Measurements from ENCODE around the gene PPP1R14B. TPM values are rescaled to one million over a fixed set of nuclear protein-coding genes. Genes with fewer than 3 reads are reported as not detected.

The PPP1R14B gene
- polyA plus RNA-seq, 3 donors: 11.7 to 40.7 (median 34.2) TPM

DNA sequence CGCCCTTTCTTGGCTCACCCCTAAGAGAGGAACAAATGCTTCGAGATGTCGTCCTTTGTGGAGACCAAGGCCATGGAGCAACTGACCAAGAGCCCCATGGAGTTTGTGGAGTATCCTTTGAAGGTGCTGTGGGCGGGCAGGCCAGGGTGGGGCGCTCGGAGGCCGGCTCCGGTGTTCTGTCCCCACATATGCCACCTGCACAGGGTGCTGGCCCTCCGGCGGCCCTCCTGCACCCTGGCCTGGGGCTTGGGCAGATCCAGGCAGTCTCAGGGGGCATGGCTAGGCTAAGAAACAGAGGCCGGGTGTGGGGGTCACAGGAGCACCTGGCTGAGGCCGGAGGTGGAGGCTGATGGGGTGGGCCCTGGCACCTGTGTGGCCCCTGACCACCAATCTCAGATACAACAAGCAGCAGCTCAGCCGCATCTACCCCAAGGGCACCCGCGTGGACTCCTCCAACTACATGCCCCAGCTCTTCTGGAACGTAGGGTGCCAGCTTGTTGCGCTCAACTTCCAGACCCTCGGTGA, 14.9 kb upstream of the PPP1R14B start:
- no peak for TF ChIP-seq CTCF (IDR thresholded peaks at IDR 0.05)
- Histone ChIP-seq H3K27me3 (ENCODE audit: control insufficient read depth in 2 of 2, insufficient read depth in 2 of 2, low read length in 2 of 2) (no peaks in the 10 kb centered on the region), H3K27ac (ENCODE audit: low read depth in 1 of 2, low read length in 2 of 2) (no peak overlapping the region), H3K9ac (ENCODE audit: insufficient read depth, low read length, poor library complexity, severe bottlenecking) (no peak overlapping the region), H3K4me1 (ENCODE audit: control insufficient read depth in 1 of 2, insufficient read depth in 2 of 2, low read length in 2 of 2) (no peaks in the 10 kb centered on the region), H3K4me2 (replicated peaks; ENCODE audit: extremely low read depth, low read length, poor library complexity, severe bottlenecking) (no peak overlapping the region), H3K36me3 (replicated peaks in 1 of 2; ENCODE audit: control insufficient read depth in 1 of 2, insufficient read depth in 2 of 2, low read length in 2 of 2) (peaks cover 90 to 95% of the 10 kb centered on the region in 2 donors), H2AFZ (ENCODE audit: insufficient read depth, low read depth, low read length, poor library complexity, severe bottlenecking) (no peak overlapping the region), H3K9me3 (replicated peaks in 1 of 2; ENCODE audit: control insufficient read depth in 1 of 2, insufficient read depth in 1 of 2, low read length in 2 of 2) (no peaks in the 10 kb centered on the region), H4K20me1 (ENCODE audit: insufficient read depth, low read length) (peaks cover 7% of the 10 kb centered on the region), H3K79me2 (ENCODE audit: insufficient read depth, low read length) (no peaks in the 10 kb centered on the region), H3K4me3 (replicated peaks in 1 of 3; ENCODE audit: low read depth in 2 of 3, low read length in 3 of 3) (no peak overlapping the region)
- Mint-ChIP-seq H3K4me3 (no peak overlapping the region), H3K36me3 (peaks cover 66 to 89% of the 10 kb centered on the region in 2 donors), H3K9me3 (peaks cover 0 to 4% (median 0%) of the 10 kb centered on the region in 7 donors), H3K4me1 (no peaks in the 10 kb centered on the region), H3K27ac (peak overlapping the region in 2 of 7 donors; percentile 13 to 59), H3K27me3 (ENCODE audit: low read depth in 3 of 3) (no peaks in the 10 kb centered on the region)
- no peak for DNase-seq
- intact Hi-C loops (cut with micrococcal nuclease): no loop called here
- WGBS (ENCODE audit: insufficient coverage): 97% methylated on average over 18 of the region's 18 CpGs

GRCh38 chr11:64260147-64260708, 13.5 kb upstream of the PPP1R14B start:
- Histone ChIP-seq H3K27me3 (ENCODE audit: control insufficient read depth in 2 of 2, insufficient read depth in 2 of 2, low read length in 2 of 2) (no peaks in the 10 kb centered on the region), H2AFZ (ENCODE audit: insufficient read depth, low read depth, low read length, poor library complexity, severe bottlenecking) (no peak overlapping the region), H4K20me1 (ENCODE audit: insufficient read depth, low read length) (peaks cover 7% of the 10 kb centered on the region), H3K79me2 (ENCODE audit: insufficient read depth, low read length) (no peaks in the 10 kb centered on the region), H3K4me1 (ENCODE audit: control insufficient read depth in 1 of 2, insufficient read depth in 2 of 2, low read length in 2 of 2) (no peaks in the 10 kb centered on the region), H3K9me3 (replicated peaks in 1 of 2; ENCODE audit: control insufficient read depth in 1 of 2, insufficient read depth in 1 of 2, low read length in 2 of 2) (no peaks in the 10 kb centered on the region), H3K9ac (ENCODE audit: insufficient read depth, low read length, poor library complexity, severe bottlenecking) (no peak overlapping the region), H3K4me3 (replicated peaks in 1 of 3; ENCODE audit: low read depth in 2 of 3, low read length in 3 of 3) (no peak overlapping the region), H3K27ac (ENCODE audit: low read depth in 1 of 2, low read length in 2 of 2) (no peak overlapping the region), H3K36me3 (replicated peaks in 1 of 2; ENCODE audit: control insufficient read depth in 1 of 2, insufficient read depth in 2 of 2, low read length in 2 of 2) (peaks cover 91 to 95% of the 10 kb centered on the region in 2 donors), H3K4me2 (replicated peaks; ENCODE audit: extremely low read depth, low read length, poor library complexity, severe bottlenecking) (no peak overlapping the region)
- no peaks in the 10 kb centered on the region for H3K4me1 Mint-ChIP-seq
- intact Hi-C loops (cut with micrococcal nuclease): no loop called here
- no peak for TF ChIP-seq CTCF (IDR thresholded peaks at IDR 0.05)
- peak overlapping the region in 1 of 2 donors; percentile 54 for H3K4me3 Mint-ChIP-seq
- H3K27me3 Mint-ChIP-seq (ENCODE audit: low read depth in 3 of 3): peaks cover 0 to 1% (median 0%) of the 10 kb centered on the region in 3 donors
- peaks cover 0 to 4% (median 0%) of the 10 kb centered on the region in 7 donors for H3K9me3 Mint-ChIP-seq
- DNase-seq: no peak
- H3K27ac Mint-ChIP-seq: peak overlapping the region in 4 of 7 donors; percentile 10 to 66 (median 59)
- H3K36me3 Mint-ChIP-seq: peaks cover 63 to 89% of the 10 kb centered on the region in 2 donors
- WGBS (ENCODE audit: insufficient coverage): 100% methylated on average over 3 of the region's 6 CpGs
